Measurements from ENCODE around the gene ANO1.
"Not testable (repeated sequence)": the region's sequence is repeated elsewhere in the genome, so short reads cannot be mapped to it uniquely, and the experiment has no call there.

ANO1 gene

GRCh38 chr11:70194792-70195791, 117.0 kb downstream of the ANO1 start:
- DNase-seq, result no peak

GRCh38 chr11:70200212-70200844, 122.2 kb downstream of the ANO1 start:
- no peak for DNase-seq

- DNase-seq, result not testable (repeated sequence)
Measured at GRCh38 chr11:70201047-70201446, 122.9 kb downstream of the ANO1 start.

- no peak for DNase-seq
Measured at GRCh38 chr11:70201882-70202861, 124.1 kb downstream of the ANO1 start.

- peak; percentile 89 for DNase-seq
Measured at GRCh38 chr11:70202920-70203750, 125.0 kb downstream of the ANO1 start, which contains the start of gene FADD. Gene FADD (plus strand): TSS chr11:70203296. CDS start chr11:70203460, 164 bp downstream.

GRCh38 chr11:70203751-70204465, 125.8 kb downstream of the ANO1 start:
- DNase-seq, result peak; percentile 92

- DNase-seq, result no peak
Measured at GRCh38 chr11:70204466-70204799, 126.3 kb downstream of the ANO1 start.

GRCh38 chr11:70205049-70205725, 127.1 kb downstream of the ANO1 start:
- DNase-seq, result no peak

- no peak for DNase-seq
Measured at GRCh38 chr11:70205766-70206165, 127.6 kb downstream of the ANO1 start.

- no peak for DNase-seq
Measured at GRCh38 chr11:70206226-70206981, 128.3 kb downstream of the ANO1 start.

- DNase-seq, result no peak
Measured at GRCh38 chr11:70206982-70207376, 128.9 kb downstream of the ANO1 start.

- no peak for DNase-seq
Measured at GRCh38 chr11:70207531-70208131, 129.5 kb downstream of the ANO1 start.

GRCh38 chr11:70209391-70209912, 131.3 kb downstream of the ANO1 start:
- no peak for DNase-seq

- DNase-seq, result no peak
Measured at GRCh38 chr11:70210051-70210501, 132.0 kb downstream of the ANO1 start.

- DNase-seq, result no peak
Measured at GRCh38 chr11:70210530-70210929, 132.4 kb downstream of the ANO1 start.

GRCh38 chr11:70212227-70212811, 134.2 kb downstream of the ANO1 start:
- no peak for DNase-seq

- DNase-seq, result not testable (repeated sequence)
Measured at GRCh38 chr11:70217388-70217787, 139.3 kb downstream of the ANO1 start.

- not testable (repeated sequence) for DNase-seq
Measured at GRCh38 chr11:70218076-70218475, 140.0 kb downstream of the ANO1 start.

- DNase-seq, result no peak
Measured at GRCh38 chr11:70220136-70220535, 142.0 kb downstream of the ANO1 start.
